ENCODE data around the gene PTAR1.
"Not testable (repeated sequence)": the region's sequence is repeated elsewhere in the genome, so short reads cannot be mapped to it uniquely, and the experiment has no call there.

PTAR1 gene

GRCh38 chr9:69771775-69772418 is 12.1 kb upstream of the PTAR1 start:
- DNase-seq (ENCODE audit: low read depth): no peak
- H3K4me3 ChIP-seq (ENCODE audit: low read depth, low read length): no peak overlapping the region
- TF ChIP-seq MYC (IDR thresholded peaks at IDR 0.05; ENCODE audit: low read depth, low read length): no peak
- no peak for TF ChIP-seq POLR2A (IDR thresholded peaks at IDR 0.05; ENCODE audit: extremely low read depth, insufficient read length)
- no peak for TF ChIP-seq MAX (IDR thresholded peaks at IDR 0.05; ENCODE audit: low read depth, low read length)

GRCh38 chr9:69768716-69769115 is 8.9 kb upstream of the PTAR1 start:
- no peak overlapping the region for H3K4me3 ChIP-seq (ENCODE audit: low read depth, low read length)
- DNase-seq (ENCODE audit: low read depth): no peak
- TF ChIP-seq POLR2A (IDR thresholded peaks at IDR 0.05; ENCODE audit: extremely low read depth, insufficient read length) (no peak), CTCF (IDR thresholded peaks at IDR 0.05; ENCODE audit: low read depth, low read length) (no peak), MAX (IDR thresholded peaks at IDR 0.05; ENCODE audit: low read depth, low read length) (no peak), MYC (IDR thresholded peaks at IDR 0.05; ENCODE audit: low read depth, low read length) (no peak)

- no peak for TF ChIP-seq MYC (IDR thresholded peaks at IDR 0.05; ENCODE audit: low read depth, low read length)
- TF ChIP-seq MAX (IDR thresholded peaks at IDR 0.05; ENCODE audit: low read depth, low read length): no peak
- TF ChIP-seq POLR2A (IDR thresholded peaks at IDR 0.05; ENCODE audit: extremely low read depth, insufficient read length): no peak
- no peak for TF ChIP-seq CTCF (IDR thresholded peaks at IDR 0.05; ENCODE audit: low read depth, low read length)
- DNase-seq (ENCODE audit: low read depth): no peak
- no peak overlapping the region for H3K4me3 ChIP-seq (ENCODE audit: low read depth, low read length)
These were observed 8.3 kb upstream of the PTAR1 start for GRCh38 chr9:69768101-69768500.

GRCh38 chr9:69763862-69764261 is 4.1 kb upstream of the PTAR1 start:
- not testable (repeated sequence) for H3K4me3 ChIP-seq (ENCODE audit: low read depth, low read length); DNase-seq (ENCODE audit: low read depth)

- H3K4me3 ChIP-seq (ENCODE audit: low read depth, low read length): no peak overlapping the region
- TF ChIP-seq POLR2A (IDR thresholded peaks at IDR 0.05; ENCODE audit: extremely low read depth, insufficient read length) (no peak), MAX (IDR thresholded peaks at IDR 0.05; ENCODE audit: low read depth, low read length) (no peak), CTCF (IDR thresholded peaks at IDR 0.05; ENCODE audit: low read depth, low read length) (no peak), MYC (IDR thresholded peaks at IDR 0.05; ENCODE audit: low read depth, low read length) (no peak)
- DNase-seq (ENCODE audit: low read depth): no peak
These were observed 2.7 kb upstream of the PTAR1 start for GRCh38 chr9:69762527-69762926.

- no peak for DNase-seq (ENCODE audit: low read depth)
- TF ChIP-seq CTCF (IDR thresholded peaks at IDR 0.05; ENCODE audit: low read depth, low read length): no peak
- TF ChIP-seq MAX (IDR thresholded peaks at IDR 0.05; ENCODE audit: low read depth, low read length): no peak
- TF ChIP-seq POLR2A (IDR thresholded peaks at IDR 0.05; ENCODE audit: extremely low read depth, insufficient read length): no peak
- no peak for TF ChIP-seq MYC (IDR thresholded peaks at IDR 0.05; ENCODE audit: low read depth, low read length)
These were observed 433 bp upstream of the PTAR1 start for GRCh38 chr9:69760278-69760610.

GRCh38 chr9:69759021-69759420 is 790 bp downstream of the PTAR1 start:
- peak overlapping the region; percentile 87 for H3K4me3 ChIP-seq (ENCODE audit: low read depth, low read length)
- no peak for TF ChIP-seq POLR2A (IDR thresholded peaks at IDR 0.05; ENCODE audit: extremely low read depth, insufficient read length)
- no peak for TF ChIP-seq MAX (IDR thresholded peaks at IDR 0.05; ENCODE audit: low read depth, low read length)
- no peak for TF ChIP-seq CTCF (IDR thresholded peaks at IDR 0.05; ENCODE audit: low read depth, low read length)
- no peak for TF ChIP-seq MYC (IDR thresholded peaks at IDR 0.05; ENCODE audit: low read depth, low read length)
- DNase-seq (ENCODE audit: low read depth): no peak

More at GRCh38 chr9:69760278-69760610, 433 bp upstream of the PTAR1 start:
- peak overlapping the region; percentile 73 for H3K4me3 ChIP-seq (ENCODE audit: low read depth, low read length)
